ENCODE data around the gene PATL1.
"Not testable (repeated sequence)": the region's sequence is repeated elsewhere in the genome, so short reads cannot be mapped to it uniquely, and the experiment has no call there.

The PATL1 gene

GRCh38 chr11:59671471-59671870 lies 2.6 kb upstream of the PATL1 start:
- DNase-seq = no peak

- DNase-seq = no peak
These were observed 773 bp upstream of the PATL1 start for GRCh38 chr11:59669611-59670009.

GRCh38 chr11:59668188-59668949 lies 468 bp downstream of the PATL1 start:
- DNase-seq = peak; percentile 86

- DNase-seq = no peak
These were observed 1.0 kb downstream of the PATL1 start for GRCh38 chr11:59667812-59668187.

- DNase-seq = no peak
These were observed 1.9 kb downstream of the PATL1 start for GRCh38 chr11:59666969-59667368.

GRCh38 chr11:59660621-59661020 lies 8.2 kb downstream of the PATL1 start:
- no peak for DNase-seq

GRCh38 chr11:59659981-59660380 lies 8.9 kb downstream of the PATL1 start:
- DNase-seq = no peak

- DNase-seq = no peak
These were observed 10.8 kb downstream of the PATL1 start for GRCh38 chr11:59658036-59658435.

- DNase-seq = no peak
These were observed 13.9 kb downstream of the PATL1 start for GRCh38 chr11:59654893-59655292.

- DNase-seq = no peak
These were observed 21.4 kb downstream of the PATL1 start for GRCh38 chr11:59647245-59647980.

GRCh38 chr11:59644528-59644927 lies 24.3 kb downstream of the PATL1 start:
- DNase-seq = no peak

GRCh38 chr11:59643390-59643789 lies 25.4 kb downstream of the PATL1 start:
- DNase-seq = no peak

- no peak for DNase-seq
These were observed 27.7 kb downstream of the PATL1 start for GRCh38 chr11:59641156-59641555.

GRCh38 chr11:59630493-59630892 lies 38.3 kb downstream of the PATL1 start:
- no peak for DNase-seq

GRCh38 chr11:59629996-59630395 lies 38.8 kb downstream of the PATL1 start:
- DNase-seq = no peak

GRCh38 chr11:59626969-59627368 lies 41.9 kb downstream of the PATL1 start:
- not testable (repeated sequence) for DNase-seq

- DNase-seq = no peak
These were observed 43.1 kb downstream of the PATL1 start for GRCh38 chr11:59625703-59626102.

- DNase-seq = no peak
These were observed 51.0 kb downstream of the PATL1 start for GRCh38 chr11:59617876-59618275.

GRCh38 chr11:59616396-59616982 lies 52.3 kb downstream of the PATL1 start:
- DNase-seq = no peak

- peak; percentile 100 for DNase-seq
These were observed 53.0 kb downstream of the PATL1 start, which contains the start of gene OSBP for GRCh38 chr11:59615637-59616395. Gene OSBP, minus strand, starts transcription at chr11:59615774. Its CDS starts 110 bp downstream, at chr11:59615664.

GRCh38 chr11:59615120-59615636 lies 53.7 kb downstream of the PATL1 start:
- DNase-seq = peak; percentile 76

GRCh38 chr11:59614277-59615119 lies 54.3 kb downstream of the PATL1 start:
- DNase-seq = no peak

All from CD4-positive, alpha-beta T cell treated with Interleukin-21 for 1 hour (primary cell).